OCI-LY1 (cell line): ENCODE measurements around the gene ENTPD6.
"Not testable (repeated sequence)": the region's sequence is repeated elsewhere in the genome, so short reads cannot be mapped to it uniquely, and the experiment has no call there.

Source experiments
- H2AFZ ChIP-seq: fragments of 200-600 bp; sonication (generic), shearing (Covaris generic); 2 replicates; pipeline ENCODE4 v1.6.0; 2014; ENCODE audit warnings: antibody characterized with exemption, mild to moderate bottlenecking, low read length
- H3F3A ChIP-seq: fragments of 200-600 bp; sonication (generic), shearing (Covaris generic); 2 replicates; pipeline ENCODE4 v1.6.0; 2014; ENCODE audit warnings: mild to moderate bottlenecking, antibody characterized with exemption, low read length, moderate library complexity; ENCODE audit not compliant: insufficient read depth
- H3K27ac ChIP-seq: fragments of 200-600 bp; sonication (generic); 2 replicates; pipeline ENCODE4 v1.5.1; 2014; ENCODE audit warnings: low read length, mixed run types, mild to moderate bottlenecking, low read depth; ENCODE audit not compliant: poor library complexity, severe bottlenecking
- H3K27me3 ChIP-seq: fragments of 200-600 bp; sonication (generic); 2 replicates; pipeline ENCODE4 v1.6.0; 2014; ENCODE audit warnings: antibody characterized with exemption, mild to moderate bottlenecking, low read length, moderate library complexity; ENCODE audit not compliant: insufficient read depth
- H3K36me3 ChIP-seq: fragments of 200-600 bp; sonication (generic); 2 replicates; pipeline ENCODE4 v1.6.1; 2014; ENCODE audit warnings: mild to moderate bottlenecking, antibody characterized with exemption, low read length, moderate library complexity, mixed read lengths; ENCODE audit not compliant: insufficient read depth
- H3K4me1 ChIP-seq: fragments of 200-600 bp; sonication (generic); 2 replicates; pipeline ENCODE4 v1.5.1; 2014; ENCODE audit warnings: mild to moderate bottlenecking, low read length, moderate library complexity; ENCODE audit not compliant: insufficient read depth, severe bottlenecking
- H3K4me2 ChIP-seq: fragments of 200-600 bp; sonication (generic), shearing (Covaris generic); 2 replicates; pipeline ENCODE4 v1.6.1; 2014; ENCODE audit warnings: low read length
- H3K4me3 ChIP-seq: fragments of 200-600 bp; sonication (generic); 2 replicates; pipeline ENCODE4 v1.5.1; 2014; ENCODE audit warnings: low read length, low read depth, mild to moderate bottlenecking, mixed read lengths; ENCODE audit not compliant: poor library complexity, severe bottlenecking
- H3K79me2 ChIP-seq: fragments of 200-600 bp; shearing (Covaris generic); 2 replicates; pipeline ENCODE4 v1.6.1; 2016; ENCODE audit warnings: mixed run types, low read length, mixed read lengths; ENCODE audit not compliant: insufficient read depth
- H3K9ac ChIP-seq: fragments of 200-600 bp; sonication (generic), shearing (Covaris generic); 2 replicates; pipeline ENCODE4 v1.6.1; 2014; ENCODE audit warnings: mild to moderate bottlenecking, low read length, mixed read lengths
- H3K9me2 ChIP-seq: fragments of 200-600 bp; sonication (generic), shearing (Covaris generic); 2 replicates; pipeline ENCODE4 v1.6.1; 2014; ENCODE audit warnings: low read depth, mild to moderate bottlenecking, low read length, mixed read lengths
- H3K9me3 ChIP-seq: fragments of 200-600 bp; shearing (Covaris generic); 2 replicates; pipeline ENCODE4 v1.6.1; 2014; ENCODE audit warnings: low read length, mixed read lengths
- H4K20me1 ChIP-seq: fragments of 200-600 bp; sonication (generic), shearing (Covaris generic); 2 replicates; pipeline ENCODE4 v1.6.0; 2016; ENCODE audit warnings: mild to moderate bottlenecking, low read length; ENCODE audit not compliant: insufficient read depth
- EZH2 ChIP-seq: fragments of 200-600 bp; sonication (generic), shearing (Covaris generic); IDR thresholded peaks from 2 replicates; pipeline ENCODE4 v1.8.0; 2017; ENCODE audit warnings: borderline replicate concordance, mixed run types, mild to moderate bottlenecking, antibody characterized with exemption, low read length, moderate library complexity, mixed read lengths
- TF ChIP-seq, protein P1 (sequence below): fragments of 200-600 bp; sonication (generic), shearing (Covaris generic); IDR thresholded peaks from 2 replicates; pipeline ENCODE4 v1.5.1; 2017; ENCODE audit warnings: mild to moderate bottlenecking, antibody characterized with exemption, low read length, moderate library complexity, mixed read lengths

The ENTPD6 gene

DNA sequence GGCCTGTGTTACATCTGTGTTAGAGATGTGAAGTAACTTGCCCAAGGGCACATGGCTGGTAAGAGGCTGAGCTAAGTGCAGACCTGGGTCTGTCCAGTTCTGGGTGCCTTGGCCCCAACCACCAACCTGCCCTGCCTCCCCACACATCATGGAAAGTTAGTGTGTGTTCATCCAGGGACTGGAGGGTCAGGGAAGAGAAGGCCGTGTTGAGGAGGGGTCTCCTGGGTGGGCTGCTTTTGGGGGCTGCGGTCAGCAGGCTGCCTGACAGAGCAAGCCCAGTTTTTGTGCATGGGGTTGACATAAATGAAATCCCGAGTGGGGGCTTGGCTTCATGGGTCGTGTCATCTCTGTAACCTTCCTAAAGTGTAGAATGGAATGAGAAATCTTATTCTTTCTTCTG is 63.3 kb downstream of the ENTPD6 start:
- Histone ChIP-seq H3K79me2 (0 out of 2 replicates have a peak, but pooled peaks cover 6% of the 10 kb centered on the region), H2AFZ (no peak overlapping the region), H3K9ac (no peak overlapping the region), H3K27me3 (no peaks in the 10 kb centered on the region), H4K20me1 (no peaks in the 10 kb centered on the region), H3F3A (no peaks in the 10 kb centered on the region), H3K36me3 (peaks cover 16% of the 10 kb centered on the region), H3K4me3 (no peak overlapping the region), H3K27ac (no peak overlapping the region), H3K9me3 (no peaks in the 10 kb centered on the region), H3K9me2 (no peaks in the 10 kb centered on the region), H3K4me1 (no peaks in the 10 kb centered on the region), H3K4me2 (no peak overlapping the region)
- TF ChIP-seq, protein P1, sequence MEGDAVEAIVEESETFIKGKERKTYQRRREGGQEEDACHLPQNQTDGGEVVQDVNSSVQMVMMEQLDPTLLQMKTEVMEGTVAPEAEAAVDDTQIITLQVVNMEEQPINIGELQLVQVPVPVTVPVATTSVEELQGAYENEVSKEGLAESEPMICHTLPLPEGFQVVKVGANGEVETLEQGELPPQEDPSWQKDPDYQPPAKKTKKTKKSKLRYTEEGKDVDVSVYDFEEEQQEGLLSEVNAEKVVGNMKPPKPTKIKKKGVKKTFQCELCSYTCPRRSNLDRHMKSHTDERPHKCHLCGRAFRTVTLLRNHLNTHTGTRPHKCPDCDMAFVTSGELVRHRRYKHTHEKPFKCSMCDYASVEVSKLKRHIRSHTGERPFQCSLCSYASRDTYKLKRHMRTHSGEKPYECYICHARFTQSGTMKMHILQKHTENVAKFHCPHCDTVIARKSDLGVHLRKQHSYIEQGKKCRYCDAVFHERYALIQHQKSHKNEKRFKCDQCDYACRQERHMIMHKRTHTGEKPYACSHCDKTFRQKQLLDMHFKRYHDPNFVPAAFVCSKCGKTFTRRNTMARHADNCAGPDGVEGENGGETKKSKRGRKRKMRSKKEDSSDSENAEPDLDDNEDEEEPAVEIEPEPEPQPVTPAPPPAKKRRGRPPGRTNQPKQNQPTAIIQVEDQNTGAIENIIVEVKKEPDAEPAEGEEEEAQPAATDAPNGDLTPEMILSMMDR = no peak
- TF ChIP-seq EZH2 = no peak

DNA sequence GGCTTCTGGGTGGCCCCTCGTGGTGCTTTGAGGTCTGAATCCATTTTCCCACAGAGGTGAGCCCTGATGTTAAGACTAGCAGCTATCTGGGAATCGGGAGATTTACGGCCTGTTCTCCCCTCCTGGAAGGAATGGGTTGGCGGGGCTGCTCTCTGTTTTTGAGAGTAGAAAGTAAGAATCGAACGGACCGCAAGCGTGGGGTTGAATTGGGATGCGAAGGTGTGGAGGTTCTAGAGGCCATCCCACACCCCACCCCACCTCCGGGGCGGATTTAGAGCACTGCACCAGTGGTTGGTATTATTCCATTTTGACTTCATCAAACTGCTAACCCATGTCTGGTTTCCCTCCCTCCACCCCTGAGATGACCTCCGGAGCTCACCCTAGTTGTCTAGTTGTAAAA is 63.8 kb downstream of the ENTPD6 start:
- Histone ChIP-seq H2AFZ (no peak overlapping the region), H3K4me2 (no peak overlapping the region), H3K4me1 (no peaks in the 10 kb centered on the region), H3F3A (no peaks in the 10 kb centered on the region), H3K9me3 (no peaks in the 10 kb centered on the region), H3K27ac (no peak overlapping the region), H3K36me3 (peaks cover 16% of the 10 kb centered on the region), H3K9ac (no peak overlapping the region), H3K27me3 (no peaks in the 10 kb centered on the region), H3K79me2 (0 out of 2 replicates have a peak, but pooled peaks cover 1% of the 10 kb centered on the region), H3K9me2 (no peaks in the 10 kb centered on the region), H4K20me1 (no peaks in the 10 kb centered on the region), H3K4me3 (no peak overlapping the region)
- TF ChIP-seq EZH2 = no peak
- TF ChIP-seq, protein P1 = no peak

DNA sequence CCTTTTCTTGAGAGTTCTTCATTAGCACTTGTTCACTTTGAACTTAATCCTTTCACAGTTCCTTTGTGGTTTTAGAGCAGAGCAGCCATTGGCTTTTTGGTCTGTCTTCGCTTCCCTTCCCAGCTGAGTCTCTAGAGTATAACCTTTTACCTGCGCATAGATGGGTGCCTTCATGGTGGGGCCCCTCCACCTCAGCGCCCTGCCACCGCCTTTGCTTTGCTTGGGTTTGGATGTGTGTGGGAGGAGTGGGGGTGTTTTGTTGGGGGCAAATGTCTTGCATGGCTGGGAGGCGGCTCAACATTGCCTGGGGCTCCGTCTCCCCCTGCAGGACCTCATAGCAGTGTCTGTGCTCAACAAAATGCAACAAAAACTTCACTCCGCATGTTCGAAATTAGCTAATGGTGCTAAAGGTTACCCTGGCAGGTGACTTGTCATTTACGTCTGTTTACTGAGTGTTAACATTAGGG is 64.3 kb downstream of the ENTPD6 start:
- no peaks in the 10 kb centered on the region for H3K9me2 ChIP-seq
- no peaks in the 10 kb centered on the region for H4K20me1 ChIP-seq
- H3K79me2 ChIP-seq = no peaks in the 10 kb centered on the region
- peaks cover 16% of the 10 kb centered on the region for H3K36me3 ChIP-seq
- TF ChIP-seq, protein P1 = no peak
- no peak for TF ChIP-seq EZH2
- no peak overlapping the region for H3K9ac ChIP-seq
- no peaks in the 10 kb centered on the region for H3K4me1 ChIP-seq
- H3K4me2 ChIP-seq = no peak overlapping the region
- H3K27me3 ChIP-seq = no peaks in the 10 kb centered on the region
- H3K9me3 ChIP-seq = no peaks in the 10 kb centered on the region
- H3K4me3 ChIP-seq = no peak overlapping the region
- no peak overlapping the region for H3K27ac ChIP-seq
- H2AFZ ChIP-seq = no peak overlapping the region
- no peaks in the 10 kb centered on the region for H3F3A ChIP-seq

DNA sequence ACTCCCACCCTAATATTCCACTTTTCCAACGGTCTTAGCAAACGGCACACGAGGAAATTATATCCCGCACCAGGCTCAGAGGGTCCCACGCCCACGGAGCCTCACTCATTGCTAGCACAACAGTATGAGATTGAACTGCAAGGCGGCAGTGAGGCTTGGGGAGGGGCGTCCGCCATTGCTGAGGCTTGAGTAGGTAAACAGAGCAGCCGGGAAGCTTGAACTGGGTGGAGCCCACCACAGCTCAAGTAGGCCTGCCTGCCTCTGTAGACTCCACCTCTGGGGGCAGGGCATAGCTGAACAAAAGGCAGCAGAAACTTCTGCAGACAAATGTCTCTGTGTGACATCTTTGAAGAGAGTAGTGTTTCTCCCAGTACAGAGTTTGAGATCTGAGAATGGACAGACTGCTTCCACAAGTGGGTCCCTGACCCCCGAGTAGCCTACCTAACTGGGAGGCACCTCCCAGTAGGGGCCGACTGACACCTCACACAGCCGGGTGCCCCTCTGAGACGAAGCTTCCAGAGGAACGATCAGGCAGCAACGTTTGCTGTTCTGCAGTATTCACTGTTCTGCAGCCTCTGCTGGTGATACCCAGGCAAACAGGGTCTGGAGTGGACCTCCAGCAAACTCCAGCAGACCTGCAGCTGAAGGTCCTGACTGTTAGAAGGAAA is 65.4 kb downstream of the ENTPD6 start:
- not testable (repeated sequence) for H3K4me1 ChIP-seq, H3K27ac ChIP-seq, H3F3A ChIP-seq, H3K4me2 ChIP-seq, H3K79me2 ChIP-seq, H3K9me2 ChIP-seq, H3K4me3 ChIP-seq, H3K9me3 ChIP-seq, H2AFZ ChIP-seq, H3K9ac ChIP-seq, H4K20me1 ChIP-seq, H3K27me3 ChIP-seq
- peaks cover 16% of the 10 kb centered on the region for H3K36me3 ChIP-seq
